Astrocyte (in vitro differentiated cells and primary cell): Measurements from ENCODE around the gene SST. TPM values are rescaled to one million over a fixed set of nuclear protein-coding genes. Genes with fewer than 3 reads are reported as not detected.

Experiments used
- DNase-seq: peaks from one replicate; pipeline ENCODE4 v3.0.0-alpha.2; 2010; ENCODE audit warnings: low read depth
- FAIRE-seq: peaks from 2 replicates; lab custom pipeline; 2011; peaks lifted over from hg19 to GRCh38; lab: Jason Lieb, UNC
- H2AFZ ChIP-seq: 2 replicates; pipeline ENCODE4 v1.6.0; 2012; ENCODE audit warnings: low read depth, low read length, inconsistent platforms
- H3K27ac ChIP-seq: 2 replicates; pipeline ENCODE4 v1.5.1; 2011; ENCODE audit warnings: low read depth, low read length, inconsistent platforms
- H3K27me3 ChIP-seq: 2 replicates; pipeline ENCODE4 v1.6.0; 2011; ENCODE audit warnings: low read length, inconsistent platforms; ENCODE audit not compliant: insufficient read depth
- H3K36me3 ChIP-seq: 2 replicates; pipeline ENCODE4 v1.5.1; 2011; ENCODE audit warnings: low read length, inconsistent platforms; ENCODE audit not compliant: insufficient read depth
- H3K4me1 ChIP-seq: 2 replicates; pipeline ENCODE4 v1.5.1; 2011; ENCODE audit warnings: low read length, inconsistent platforms; ENCODE audit not compliant: insufficient read depth
- H3K4me2 ChIP-seq: 2 replicates; pipeline ENCODE4 v1.6.0; 2012; ENCODE audit warnings: low read length, inconsistent platforms
- H3K4me3 ChIP-seq: 2 replicates; pipeline ENCODE4 v1.5.1; 2011; ENCODE audit warnings: low read depth, mild to moderate bottlenecking, low read length, inconsistent platforms; ENCODE audit not compliant: insufficient read depth
- H3K79me2 ChIP-seq: 2 replicates; pipeline ENCODE4 v1.6.0; 2012; ENCODE audit warnings: mild to moderate bottlenecking, low read length, inconsistent platforms; ENCODE audit not compliant: insufficient read depth
- H3K9ac ChIP-seq: 2 replicates; pipeline ENCODE4 v1.6.0; 2012; ENCODE audit warnings: mild to moderate bottlenecking, low read length, inconsistent platforms
- H3K9me3 ChIP-seq: 2 replicates; pipeline ENCODE4 v1.5.1; 2012; ENCODE audit warnings: low read depth, mild to moderate bottlenecking, low read length, inconsistent platforms; ENCODE audit not compliant: insufficient read depth
- H4K20me1 ChIP-seq: 2 replicates; pipeline ENCODE4 v1.6.0; 2012; ENCODE audit warnings: low read length, inconsistent platforms; ENCODE audit not compliant: insufficient read depth
- H3K27ac Mint-ChIP-seq: one replicate; pipeline ENCODE4 v1.8.0; 2021; ENCODE audit warnings: mild to moderate bottlenecking, mixed read lengths; ENCODE audit not compliant: unreplicated experiment
- H3K27me3 Mint-ChIP-seq: one replicate; pipeline ENCODE4 v1.8.0; 2021; ENCODE audit warnings: low read depth, mixed read lengths; ENCODE audit not compliant: unreplicated experiment
- H3K36me3 Mint-ChIP-seq: one replicate; pipeline ENCODE4 v1.8.0; 2021; ENCODE audit warnings: low read depth, mixed read lengths; ENCODE audit not compliant: unreplicated experiment
- H3K4me1 Mint-ChIP-seq: one replicate; pipeline ENCODE4 v1.8.0; 2021; ENCODE audit warnings: low read depth, mixed read lengths; ENCODE audit not compliant: unreplicated experiment
- H3K4me3 Mint-ChIP-seq: one replicate; pipeline ENCODE4 v1.8.0; 2021; ENCODE audit warnings: mild to moderate bottlenecking, moderate library complexity, mixed read lengths; ENCODE audit not compliant: unreplicated experiment
- H3K9me3 Mint-ChIP-seq: one replicate; pipeline ENCODE4 v1.8.0; 2021; ENCODE audit warnings: mild to moderate bottlenecking, mixed read lengths; ENCODE audit not compliant: unreplicated experiment
- CTCF ChIP-seq: IDR thresholded peaks from 2 replicates; pipeline ENCODE4 v1.5.1; 2011; ENCODE audit warnings: low read depth, mild to moderate bottlenecking, inconsistent platforms, low read length, moderate library complexity; ENCODE audit not compliant: insufficient read depth
- EZH2 ChIP-seq: IDR thresholded peaks from 2 replicates; pipeline ENCODE4 v1.6.1; 2012; ENCODE audit warnings: mild to moderate bottlenecking, low read length, inconsistent platforms; ENCODE audit not compliant: insufficient read depth
- total RNA-seq: library from RNA; stranded (reverse); gene quantifications from 2 replicates; pipeline ENCODE4 v1.2.1, GENCODE V29; 2021

The SST gene
- total RNA-seq, 1 donor from 2014 or later = 0.77 TPM

GRCh38 chr3:187624588-187624987, 45.6 kb downstream of the SST start:
- Histone ChIP-seq H3K4me2 (no peak overlapping the region), H3K36me3 (no peaks in the 10 kb centered on the region), H3K4me1 (no peaks in the 10 kb centered on the region), H3K9me3 (no peaks in the 10 kb centered on the region), H3K79me2 (no peaks in the 10 kb centered on the region), H4K20me1 (no peaks in the 10 kb centered on the region), H2AFZ (no peak overlapping the region), H3K27me3 (peaks cover 2% of the 10 kb centered on the region), H3K4me3 (no peak overlapping the region), H3K9ac (no peak overlapping the region), H3K27ac (no peak overlapping the region)
- no peak overlapping the region for H3K27ac Mint-ChIP-seq
- H3K4me3 Mint-ChIP-seq = no peak overlapping the region
- H3K36me3 Mint-ChIP-seq = no peaks in the 10 kb centered on the region
- peaks cover 2% of the 10 kb centered on the region for H3K27me3 Mint-ChIP-seq
- peaks cover 2% of the 10 kb centered on the region for H3K4me1 Mint-ChIP-seq
- DNase-seq = peak; percentile 12
- FAIRE-seq = no peak
- TF ChIP-seq CTCF = no peak
- no peak for TF ChIP-seq EZH2
- H3K9me3 Mint-ChIP-seq = no peaks in the 10 kb centered on the region

- Histone ChIP-seq H3K4me3 (no peak overlapping the region), H3K27me3 (peaks cover 6% of the 10 kb centered on the region), H3K27ac (no peak overlapping the region), H4K20me1 (no peaks in the 10 kb centered on the region), H3K79me2 (no peaks in the 10 kb centered on the region), H3K9me3 (no peaks in the 10 kb centered on the region), H3K9ac (no peak overlapping the region), H3K36me3 (no peaks in the 10 kb centered on the region), H3K4me1 (no peaks in the 10 kb centered on the region), H3K4me2 (no peak overlapping the region), H2AFZ (no peak overlapping the region)
- TF ChIP-seq CTCF (no peak), EZH2 (no peak)
- Mint-ChIP-seq H3K4me1 (peaks cover 2% of the 10 kb centered on the region), H3K36me3 (no peaks in the 10 kb centered on the region), H3K4me3 (no peak overlapping the region), H3K27ac (no peak overlapping the region), H3K27me3 (peaks cover 8% of the 10 kb centered on the region), H3K9me3 (no peaks in the 10 kb centered on the region)
- FAIRE-seq (no peak), DNase-seq (no peak)
Observed at GRCh38 chr3:187623285-187623814, 46.8 kb downstream of the SST start.

GRCh38 chr3:187621881-187622280, 48.3 kb downstream of the SST start:
- Histone ChIP-seq H4K20me1 (no peaks in the 10 kb centered on the region), H3K9ac (no peak overlapping the region)
- H3K4me3 Mint-ChIP-seq = no peak overlapping the region

More at GRCh38 chr3:187621881-187622280, 48.3 kb downstream of the SST start:
- H3K27ac Mint-ChIP-seq = no peak overlapping the region
- FAIRE-seq = no peak
- H3K27ac ChIP-seq = no peak overlapping the region
- no peaks in the 10 kb centered on the region for H3K36me3 Mint-ChIP-seq
- H3K4me3 ChIP-seq = no peak overlapping the region
- TF ChIP-seq EZH2 (no peak), CTCF (no peak)
- H3K79me2 ChIP-seq = no peaks in the 10 kb centered on the region
- no peaks in the 10 kb centered on the region for H3K9me3 Mint-ChIP-seq
- peaks cover 6% of the 10 kb centered on the region for H3K27me3 ChIP-seq
- H3K9me3 ChIP-seq = no peaks in the 10 kb centered on the region
- peaks cover 8% of the 10 kb centered on the region for H3K27me3 Mint-ChIP-seq
- H3K36me3 ChIP-seq = no peaks in the 10 kb centered on the region
- no peak for DNase-seq
- no peak overlapping the region for H2AFZ ChIP-seq
- H3K4me1 ChIP-seq = no peaks in the 10 kb centered on the region
- H3K4me1 Mint-ChIP-seq = peaks cover 2% of the 10 kb centered on the region
- no peak overlapping the region for H3K4me2 ChIP-seq
